Pancreas (tissue), 10 donors: Measurements from ENCODE around the gene PEAK1. TPM values are rescaled to one million over a fixed set of nuclear protein-coding genes. Genes with fewer than 3 reads are reported as not detected.

Experiments
- ATAC-seq, 4 donors: fragments of 200-7000 bp; cut with Tn5 transposase; one replicate each; pipeline versions ENCODE4 v1.8.0 to v1.9.1; 2020; ENCODE audit warnings: mild to moderate bottlenecking in 4 of 4, moderate library complexity in 4 of 4
- DNase-seq, 6 donors: peaks; one replicate each; pipeline ENCODE4 v3.0.0-alpha.2; 2020
- FAIRE-seq: peaks from 2 replicates; lab custom pipeline; 2012; peaks lifted over from hg19 to GRCh38; lab: Jason Lieb, UNC
- H3K27ac ChIP-seq, 4 donors: fragments of 200-600 bp; sonication (generic); 1 replicate in 3 of 4; 2 replicates in 1 of 4; pipeline versions ENCODE4 v1.5.0 to v1.8.0; 2020
- H3K27me3 ChIP-seq, 4 donors: fragments of 200-600 bp; one replicate each; pipeline ENCODE4 v1.8.0; 2021
- H3K36me3 ChIP-seq, 3 donors: fragments of 200-600 bp; sonication (generic) in 1 of 3; one replicate each; pipeline versions ENCODE4 v1.5.0 to v1.8.0; 2020 to 2021
- H3K4me1 ChIP-seq, 3 donors: fragments of 200-600 bp; one replicate each; pipeline ENCODE4 v1.8.0; 2021
- H3K4me3 ChIP-seq, 4 donors: fragments of 200-600 bp; sonication (generic) in 2 of 4; one replicate each; pipeline versions ENCODE4 v1.5.0 to v1.8.0; 2020 to 2021
- H3K9me3 ChIP-seq, 4 donors: fragments of 200-600 bp; one replicate each; pipeline ENCODE4 v1.8.0; 2021
- CTCF ChIP-seq, 4 donors: fragments of 200-600 bp; sonication (generic) in 3 of 4; IDR thresholded peaks; one replicate each; pipeline versions ENCODE4 v1.5.0 to v1.8.0; 2021; ENCODE audit warnings: antibody characterized with exemption in 4 of 4
- WGBS, 2 donors: extraction: QIAGEN DNeasy Blood & Tissue Kit; methylation state at CpG; one replicate each; pipeline ENCODE4 v1.1.7; 2013; 5-methylcytosine and 5-hydroxymethylcytosine counted together
- intact Hi-C, 3 donors: fragments of 100-400 bp; cut with DNase I; formaldehyde crosslinking; loops; one replicate each; pipeline versions ENCODE4 v1.11.1 to v1.14.2; 2022
- polyA plus RNA-seq, 2 donors: library from polyadenylated mRNA; stranded (reverse); fragments of 200-250 nt; gene quantifications; one replicate each; pipeline ENCODE4 v1.2.3, GENCODE V29; 2013
- total RNA-seq, 6 donors: library from RNA; stranded (reverse); fragmentation: NEBNext Ultra II Directional in 4 of 6; extraction: Animal tissue kit (Norgen Biotek cat#: 25700) in 4 of 6; gene quantifications; one replicate each; pipeline versions ENCODE4 v1.2.1 to v1.2.4, GENCODE V29; 2021 to 2023
- donor health status: healthy with polysubstance abuse.
- donor health status: DM: no; HTN: no; CAD: no; lungs with moderate emphysema.
- donor health status: DM: no; HTN: no; CAD: no.
- donor health status: control.
- donor health status: control.
- donor health status: Bipolar disorder and iron deficiency.
- donor health status: DM: yes; HTN: yes; CAD: no.
- donor health status: DM: no; HTN: no; CAD: no.
- donor health status: DM: no; HTN: no; CAD: no.
- donor health status: DM: yes; HTN: yes; CAD: no.

The PEAK1 gene
- total and polyA plus RNA-seq, 8 donors = 1.8 to 27.6 (median 12.1) TPM

GRCh38 chr15:77148191-77148590 is 271.7 kb downstream of the PEAK1 start:
- Histone ChIP-seq H3K27ac (no peak overlapping the region), H3K4me1 (peaks cover 0 to 23% (median 0%) of the 10 kb centered on the region in 3 donors), H3K9me3 (no peaks in the 10 kb centered on the region), H3K4me3 (no peak overlapping the region), H3K27me3 (no peaks in the 10 kb centered on the region), H3K36me3 (no peaks in the 10 kb centered on the region)
- intact Hi-C loops = no loop called here
- DNase-seq = no peak
- no peak for FAIRE-seq
- ATAC-seq = no peak
- WGBS, 2 donors = 92 to 96% methylated on average over 2 of the region's 2 CpGs
- no peak for TF ChIP-seq CTCF (IDR thresholded peaks at IDR 0.05)

DNA sequence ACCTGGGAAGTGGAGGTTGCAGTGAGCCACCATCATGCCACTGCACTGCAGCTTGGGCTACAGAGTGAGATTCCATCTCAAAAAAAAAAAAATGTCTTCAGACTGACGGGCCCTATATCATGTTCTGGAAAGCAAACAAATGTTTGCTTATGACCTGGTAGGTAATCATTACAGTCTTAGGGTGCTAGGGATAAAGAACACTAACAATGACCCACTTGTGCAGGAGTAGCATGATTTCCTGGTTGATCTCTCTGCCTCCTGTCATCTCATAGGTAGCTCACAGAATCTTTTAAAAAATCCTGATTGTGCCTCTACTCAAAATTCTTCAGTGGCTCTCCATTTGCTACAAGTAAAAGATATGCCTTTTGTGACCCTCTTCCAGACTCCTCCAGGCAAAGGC is 274.5 kb downstream of the PEAK1 start:
- WGBS, 2 donors = 11 to 19% methylated on average over 1 of the region's 1 CpG

DNA sequence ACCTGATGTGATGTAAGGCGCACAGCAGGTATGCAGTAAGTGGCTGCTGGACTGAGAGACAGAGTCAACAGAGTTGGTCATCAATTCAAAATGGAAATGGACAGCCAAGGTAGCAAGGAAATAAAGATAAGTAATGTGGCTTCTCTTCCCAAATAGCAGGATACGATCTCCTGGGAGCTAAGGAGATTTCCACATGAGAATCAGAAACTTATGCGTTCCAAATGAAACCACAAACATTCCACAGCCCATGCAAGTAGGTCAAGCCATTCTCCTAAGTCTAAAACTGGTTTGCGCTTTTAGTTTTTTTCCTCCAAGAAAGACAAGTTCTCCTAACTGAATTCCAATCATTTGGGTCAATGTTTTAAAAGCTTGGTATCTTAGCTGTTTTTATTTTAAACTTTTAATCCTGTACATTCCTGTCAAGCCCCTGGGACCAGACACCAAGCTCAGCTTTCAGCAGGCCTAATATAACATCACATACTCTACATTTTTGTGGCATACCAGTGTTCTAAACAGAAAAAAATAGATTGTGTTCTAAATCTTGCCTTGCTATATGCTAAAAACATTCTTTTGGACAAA is 275.3 kb downstream of the PEAK1 start:
- WGBS, 2 donors = 87% methylated on average over 4 of the region's 4 CpGs
- H3K4me1 ChIP-seq = peaks cover 0 to 23% (median 0%) of the 10 kb centered on the region in 3 donors
- peak overlapping the region in 3 of 4 donors; percentile 17 to 56 (median 35) for H3K27ac ChIP-seq
- no peaks in the 10 kb centered on the region for H3K9me3 ChIP-seq
- FAIRE-seq (no peak), DNase-seq (no peak), ATAC-seq (peak in 3 of 4 donors; percentile 53 to 62 (median 58))
- no peaks in the 10 kb centered on the region for H3K36me3 ChIP-seq
- intact Hi-C loops = no loop called here
- H3K4me3 ChIP-seq = no peak overlapping the region
- no peaks in the 10 kb centered on the region for H3K27me3 ChIP-seq
- no peak for TF ChIP-seq CTCF (IDR thresholded peaks at IDR 0.05)

More for the DNA sequence above, 274.5 kb downstream of the PEAK1 start:
- TF ChIP-seq CTCF (IDR thresholded peaks at IDR 0.05) = no peak
- Histone ChIP-seq H3K27ac (peak overlapping the region; percentile 27 to 56 (median 38)), H3K9me3 (no peaks in the 10 kb centered on the region), H3K27me3 (no peaks in the 10 kb centered on the region), H3K4me1 (peaks cover 0 to 23% (median 0%) of the 10 kb centered on the region in 3 donors), H3K36me3 (no peaks in the 10 kb centered on the region), H3K4me3 (no peak overlapping the region)
- no peak for DNase-seq
- FAIRE-seq = no peak
- peak; percentile 72 to 87 (median 82) for ATAC-seq
- intact Hi-C loops = no loop called here

DNA sequence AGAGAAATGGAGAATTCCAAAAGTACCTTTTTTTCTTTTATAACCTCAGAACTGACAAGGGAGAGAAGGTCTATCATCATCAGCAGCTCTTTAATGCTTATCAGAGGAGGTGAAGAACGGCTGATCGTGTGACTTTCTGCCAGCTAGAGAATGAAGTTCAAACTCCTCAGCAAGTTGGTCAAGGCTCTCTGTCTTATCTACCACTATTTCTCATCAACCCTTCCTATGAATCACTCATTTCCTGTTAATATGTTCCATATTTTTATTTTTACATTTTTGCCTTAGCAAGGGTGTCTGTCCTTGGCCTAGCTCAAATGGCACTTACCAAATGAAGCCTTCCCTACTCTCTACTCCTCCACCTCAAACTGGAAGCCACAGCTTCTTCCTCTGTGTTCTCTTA is 275.9 kb downstream of the PEAK1 start:
- intact Hi-C loops = no loop called here
- TF ChIP-seq CTCF (IDR thresholded peaks at IDR 0.05) = no peak
- 53 to 63% methylated on average over 2 of the region's 2 CpGs for WGBS, 2 donors
- Histone ChIP-seq H3K9me3 (no peaks in the 10 kb centered on the region), H3K27ac (peak overlapping the region in 2 of 4 donors; percentile 35 to 56), H3K4me3 (no peak overlapping the region), H3K36me3 (no peaks in the 10 kb centered on the region), H3K27me3 (no peaks in the 10 kb centered on the region), H3K4me1 (peaks cover 0 to 23% (median 0%) of the 10 kb centered on the region in 3 donors)
- no peak for FAIRE-seq
- no peak for DNase-seq
- peak in 2 of 4 donors; percentile 20 to 44 for ATAC-seq

DNA sequence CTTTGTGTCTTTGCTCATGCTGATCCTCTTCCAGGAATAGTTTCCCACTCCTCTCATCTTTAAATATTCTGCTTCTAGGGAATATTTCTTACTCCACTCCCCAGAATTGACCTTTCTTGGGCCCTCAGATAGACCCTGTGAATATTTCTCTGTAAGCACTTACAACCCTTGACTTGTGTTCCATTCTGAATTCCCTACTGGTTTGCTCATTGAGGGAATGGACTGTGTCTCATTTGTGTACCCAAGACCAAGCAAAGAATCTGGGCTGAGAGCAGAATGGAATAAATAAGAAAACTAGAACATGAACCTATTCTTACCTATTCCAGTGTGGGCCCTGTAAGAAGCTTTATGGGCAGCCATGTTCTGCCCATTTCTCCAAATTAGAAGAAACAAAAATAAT is 276.3 kb downstream of the PEAK1 start:
- peaks cover 0 to 23% (median 0%) of the 10 kb centered on the region in 3 donors for H3K4me1 ChIP-seq
- H3K36me3 ChIP-seq = no peaks in the 10 kb centered on the region
- intact Hi-C loops = no loop called here
- TF ChIP-seq CTCF (IDR thresholded peaks at IDR 0.05) = no peak
- H3K4me3 ChIP-seq = no peak overlapping the region
- DNase-seq (no peak), ATAC-seq (no peak), FAIRE-seq (no peak)
- H3K27me3 ChIP-seq = no peaks in the 10 kb centered on the region
- H3K9me3 ChIP-seq = no peaks in the 10 kb centered on the region
- H3K27ac ChIP-seq = peak overlapping the region in 1 of 4 donors; percentile 35
